Middle frontal gyrus (tissue), 1 donor: ENCODE data around the gene TRIP13.

Source experiments
- DNase-seq: peaks from one replicate; pipeline ENCODE4 v3.0.0-alpha.2; 2015; ENCODE audit warnings: low spot score; ENCODE audit errors: extremely low spot score

TRIP13 gene

DNA sequence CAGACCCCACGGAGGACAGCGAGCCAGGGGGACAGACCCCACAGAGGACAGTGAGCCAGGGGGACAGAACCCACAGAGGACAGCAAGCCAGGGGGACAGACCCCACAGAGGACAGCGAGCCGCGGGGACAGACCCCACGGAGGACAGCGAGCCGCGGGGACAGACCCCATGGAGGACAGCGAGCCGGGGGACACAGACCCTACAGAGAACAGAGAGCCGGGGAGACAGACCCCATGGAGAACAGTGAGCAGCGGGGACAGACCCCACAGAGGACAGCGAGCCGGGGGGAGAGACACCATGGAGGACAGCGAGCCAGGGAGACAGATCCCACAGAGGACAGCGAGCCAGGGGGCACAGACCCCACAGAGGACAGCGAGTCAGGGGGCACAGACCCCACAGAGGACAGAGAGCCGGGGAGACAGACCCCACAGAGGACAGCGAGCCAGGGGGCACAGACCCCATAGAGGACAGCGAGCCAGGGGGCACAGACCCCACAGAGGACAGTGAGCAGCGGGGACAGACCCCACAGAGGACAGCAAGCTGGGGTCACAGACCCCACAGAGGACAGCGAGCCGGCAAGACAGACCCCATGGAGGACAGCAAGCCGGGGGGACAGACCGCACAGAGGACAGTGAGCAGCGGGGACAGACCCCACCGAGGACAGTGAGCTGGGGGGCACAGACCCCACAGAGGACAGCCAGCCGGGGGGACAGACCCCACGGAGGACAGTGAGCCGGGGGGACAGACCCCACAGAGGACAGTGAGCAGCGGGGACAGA lies 37.5 kb upstream of the TRIP13 start:
- no peak for DNase-seq

DNA sequence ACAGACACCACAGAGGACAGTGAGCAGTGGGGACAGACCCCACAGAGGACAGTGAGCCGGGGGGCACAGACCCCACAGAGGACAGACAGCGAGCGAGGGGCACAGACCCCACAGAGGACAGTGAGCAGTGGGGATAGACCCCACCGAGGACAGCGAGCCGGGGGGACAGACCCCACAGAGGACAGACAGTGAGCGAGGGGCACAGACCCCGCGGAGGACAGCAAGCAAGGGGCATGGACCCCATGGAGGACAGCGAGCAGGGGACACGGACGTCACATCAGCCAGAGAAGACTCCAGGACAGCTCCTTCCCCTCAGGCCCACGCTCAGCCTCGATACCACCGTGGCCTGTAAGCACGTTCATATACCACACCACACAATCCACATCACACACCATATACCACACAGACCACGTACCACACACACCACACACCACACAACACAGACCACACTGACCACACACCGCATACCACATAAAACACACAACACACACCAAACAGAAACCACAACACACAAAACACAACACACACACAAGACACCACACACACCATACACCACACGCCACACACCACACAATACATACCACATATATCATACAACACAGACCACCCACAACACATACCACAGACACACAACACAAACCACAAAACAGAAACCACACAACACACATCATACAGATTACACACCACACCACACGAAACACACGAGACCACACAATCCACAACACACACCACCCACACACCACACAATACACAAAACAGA lies 36.7 kb upstream of the TRIP13 start:
- DNase-seq, result no peak

- DNase-seq, result no peak
Measured at GRCh38 chr5:856531-857425, 35.9 kb upstream of the TRIP13 start.

- no peak for DNase-seq
Measured at GRCh38 chr5:858726-859125, 34.0 kb upstream of the TRIP13 start.

DNA sequence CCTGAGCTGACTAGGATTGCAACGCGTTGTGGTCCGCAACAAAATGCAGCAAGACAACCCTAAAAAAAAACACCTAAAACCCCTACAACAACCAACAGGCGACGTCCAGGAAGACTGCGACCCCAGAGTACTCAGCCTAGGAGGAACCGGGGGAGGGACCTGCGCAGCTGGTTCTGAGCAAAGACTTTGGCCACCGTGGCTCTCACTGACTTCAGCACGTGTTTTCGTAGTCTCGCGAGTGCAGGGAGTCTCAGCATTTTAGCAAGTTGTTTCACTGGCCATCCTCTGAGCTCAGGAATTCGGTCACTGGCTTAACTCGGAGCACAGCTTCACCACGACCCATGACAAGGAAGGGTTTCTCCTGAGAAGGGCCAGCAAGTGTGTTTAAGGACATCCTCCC lies 33.3 kb upstream of the TRIP13 start:
- DNase-seq, result no peak

GRCh38 chr5:859798-860296 lies 32.8 kb upstream of the TRIP13 start:
- no peak for DNase-seq

DNA sequence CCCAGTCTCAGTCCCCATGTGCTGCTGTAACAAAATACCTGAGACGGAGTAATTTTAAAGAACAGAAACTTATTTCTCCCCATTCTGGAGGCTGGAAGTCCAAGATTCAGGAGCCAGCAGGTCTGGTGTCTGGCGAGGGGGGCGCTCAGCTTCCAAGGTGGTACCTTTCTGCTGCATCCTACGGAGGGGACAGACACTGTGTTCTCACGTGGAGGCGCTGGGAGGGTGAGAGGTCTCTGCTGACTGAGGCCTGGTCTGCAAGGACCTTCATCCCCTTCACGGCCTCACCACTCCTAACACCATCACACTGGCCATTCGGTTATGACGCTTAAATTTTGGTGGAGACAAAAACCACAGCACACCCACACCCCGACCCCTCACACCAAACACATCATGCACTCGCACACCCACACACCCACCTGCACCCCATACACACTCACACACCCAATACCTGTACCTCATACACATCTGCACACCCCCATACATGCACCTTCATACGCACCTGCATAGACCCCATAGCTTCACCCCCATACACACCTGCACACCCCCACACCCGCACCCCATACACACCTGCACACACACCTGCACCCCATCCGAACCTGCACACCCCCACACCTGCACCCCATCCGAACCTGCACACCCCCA lies 32.1 kb upstream of the TRIP13 start:
- no peak for DNase-seq

- DNase-seq, result no peak
Measured at GRCh38 chr5:861442-862366, 31.0 kb upstream of the TRIP13 start.

DNA sequence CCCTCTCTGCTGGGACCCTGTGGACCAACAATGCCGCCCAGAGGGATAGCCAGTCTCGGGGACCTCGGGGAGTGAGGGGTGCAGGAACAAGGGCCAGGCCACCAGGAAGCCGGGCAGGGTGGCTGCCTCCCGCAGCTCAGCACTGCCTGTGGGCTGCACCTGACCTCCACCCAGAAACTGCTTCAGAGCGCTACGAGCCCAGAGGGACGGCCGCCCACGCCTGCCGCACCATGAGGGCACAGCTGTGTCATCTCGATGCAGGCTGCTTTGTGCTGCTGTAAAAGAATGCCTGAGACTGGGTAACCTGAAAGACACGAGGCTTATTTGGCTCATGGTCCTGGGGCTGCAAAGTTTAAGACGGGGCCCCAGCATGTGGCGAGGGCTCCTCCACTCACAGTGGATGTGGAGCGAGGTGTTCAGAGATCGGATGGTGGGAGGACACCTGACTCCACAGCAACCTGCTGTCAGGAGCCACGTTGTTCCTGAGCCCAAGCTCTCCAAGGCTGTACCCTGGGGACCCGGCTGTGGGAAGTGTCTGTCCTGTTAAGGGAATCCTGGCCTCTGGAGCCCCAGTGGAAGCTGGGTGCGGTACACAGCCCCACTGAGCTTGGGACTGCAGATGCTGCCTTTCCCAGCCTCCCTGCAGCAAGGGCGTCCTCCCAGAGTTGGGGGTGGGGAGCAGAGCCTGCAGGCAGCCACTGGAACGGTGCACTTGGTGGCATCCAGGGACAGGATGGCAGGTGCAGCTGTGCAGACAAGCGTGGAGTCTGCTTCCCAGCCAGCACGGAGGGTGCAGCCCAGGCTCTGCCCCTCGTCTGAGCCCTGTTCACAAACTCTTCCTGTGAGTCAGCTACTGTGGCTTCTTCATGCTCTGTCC lies 30.1 kb upstream of the TRIP13 start:
- DNase-seq, result no peak

DNA sequence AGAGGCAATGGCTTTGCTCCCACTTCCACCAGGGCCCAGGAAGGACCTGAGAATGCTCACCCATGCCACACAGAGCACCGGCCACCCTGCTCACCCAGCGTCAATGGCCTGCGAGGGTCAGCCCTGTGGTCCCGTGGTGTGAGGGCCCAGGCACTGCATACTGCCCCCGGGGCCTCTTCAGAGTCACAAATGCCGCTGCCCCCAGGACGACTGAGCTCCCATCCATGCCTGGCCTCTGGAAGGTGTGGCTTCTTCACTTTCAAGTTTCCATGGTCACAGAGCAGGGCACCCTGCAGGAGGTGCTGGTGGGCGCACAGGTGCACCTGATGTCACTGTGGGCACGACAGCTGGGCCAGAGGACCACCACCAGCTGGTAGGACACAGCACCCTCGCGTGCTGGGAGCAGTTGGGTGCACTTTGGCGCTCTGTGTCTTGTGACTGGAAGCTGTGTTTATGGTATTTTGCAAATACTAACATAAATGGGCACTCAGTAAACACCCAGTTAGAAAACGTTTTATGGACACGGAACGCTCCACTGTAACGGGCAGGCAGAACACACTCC lies 29.4 kb upstream of the TRIP13 start:
- DNase-seq, result no peak

DNA sequence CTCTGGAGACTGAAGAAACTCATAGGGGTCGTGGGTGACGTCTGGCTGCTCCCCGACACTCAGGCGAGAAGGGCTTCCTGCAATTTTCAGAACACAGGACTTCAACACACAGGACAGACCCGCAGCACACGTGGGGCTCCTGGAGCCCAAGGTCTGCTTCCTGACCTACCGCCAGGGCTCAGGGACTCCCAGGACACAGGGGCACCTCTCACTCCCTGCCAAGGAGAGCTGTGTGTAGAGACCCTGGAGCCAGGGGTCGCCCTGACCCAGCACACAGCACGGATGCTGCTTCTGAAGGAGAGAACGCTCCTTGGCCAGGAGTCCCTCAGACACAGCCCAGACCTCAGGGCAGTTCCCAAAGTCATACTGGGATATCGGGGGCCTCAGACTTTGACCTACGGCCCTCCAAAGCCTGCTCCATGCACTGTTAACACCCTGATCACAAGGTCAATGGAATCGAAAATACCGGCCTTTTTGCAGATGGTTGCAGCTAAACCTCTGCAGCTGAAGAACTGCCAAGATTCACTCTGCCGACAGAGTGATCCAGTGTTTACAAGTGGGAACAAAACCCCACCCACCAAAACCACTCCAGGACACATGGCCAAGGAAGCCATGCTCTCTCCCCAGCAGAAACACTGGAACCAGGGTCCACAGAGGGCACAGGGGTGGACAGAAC lies 28.1 kb upstream of the TRIP13 start:
- DNase-seq, result no peak

- no peak for DNase-seq
Measured at GRCh38 chr5:865168-865521, 27.5 kb upstream of the TRIP13 start.

DNA sequence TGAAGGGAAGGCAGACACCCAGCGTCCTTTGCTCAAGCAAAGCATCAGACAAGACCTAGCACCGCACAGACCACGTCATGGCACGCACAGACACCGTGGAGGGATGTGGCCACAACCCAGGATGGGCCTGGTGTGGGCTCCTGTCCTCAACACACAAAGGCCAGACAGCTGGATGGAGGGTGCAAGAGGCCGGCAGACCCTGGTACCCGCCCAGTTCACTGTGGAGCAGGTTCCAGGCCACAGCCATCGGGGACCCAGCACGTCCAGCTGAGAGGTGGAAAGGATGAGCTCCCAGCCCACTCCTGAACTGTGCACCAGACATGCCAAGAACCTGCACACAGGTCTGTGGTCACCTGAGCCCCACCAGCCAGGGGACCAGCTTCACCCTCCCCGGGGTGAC lies 26.9 kb upstream of the TRIP13 start:
- no peak for DNase-seq

GRCh38 chr5:867300-867870 lies 25.3 kb upstream of the TRIP13 start:
- no peak for DNase-seq

- no peak for DNase-seq
Measured at GRCh38 chr5:868428-869135, 24.1 kb upstream of the TRIP13 start.

- DNase-seq, result no peak
Measured at GRCh38 chr5:870956-871355, 21.7 kb upstream of the TRIP13 start.

GRCh38 chr5:871596-872298 lies 20.9 kb upstream of the TRIP13 start:
- DNase-seq, result no peak
